Left ventricle myocardium superior (tissue), 1 donor: ENCODE measurements around the gene IPO9. TPM values are rescaled to one million over a fixed set of nuclear protein-coding genes. Genes with fewer than 3 reads are reported as not detected.
"Not testable (repeated sequence)": the region's sequence is repeated elsewhere in the genome, so short reads cannot be mapped to it uniquely, and the experiment has no call there.

Experiments used
- ATAC-seq: fragments of 200-7000 bp; cut with Tn5 transposase; one replicate; pipeline ENCODE4 v1.9.1; 2020; ENCODE audit warnings: mild to moderate bottlenecking, moderate library complexity
- DNase-seq: peaks from one replicate; pipeline ENCODE4 v3.0.0-alpha.2; 2020
- intact Hi-C: fragments of 100-400 bp; cut with micrococcal nuclease; formaldehyde crosslinking; loops from one replicate; pipeline ENCODE4 v1.11.0; 2022
- total RNA-seq: library from RNA; stranded (reverse); fragmentation: NEBNext Ultra II Directional; extraction: Animal tissue kit (Norgen Biotek cat#: 25700); gene quantifications from one replicate; pipeline ENCODE4 v1.2.1, GENCODE V29; 2021
- donor health status: DM: no; HTN: yes; CAD: no; lungs with severe emphysema.

The IPO9 gene
- total RNA-seq, 1 donor from 2014 or later, result 22.1 TPM

DNA sequence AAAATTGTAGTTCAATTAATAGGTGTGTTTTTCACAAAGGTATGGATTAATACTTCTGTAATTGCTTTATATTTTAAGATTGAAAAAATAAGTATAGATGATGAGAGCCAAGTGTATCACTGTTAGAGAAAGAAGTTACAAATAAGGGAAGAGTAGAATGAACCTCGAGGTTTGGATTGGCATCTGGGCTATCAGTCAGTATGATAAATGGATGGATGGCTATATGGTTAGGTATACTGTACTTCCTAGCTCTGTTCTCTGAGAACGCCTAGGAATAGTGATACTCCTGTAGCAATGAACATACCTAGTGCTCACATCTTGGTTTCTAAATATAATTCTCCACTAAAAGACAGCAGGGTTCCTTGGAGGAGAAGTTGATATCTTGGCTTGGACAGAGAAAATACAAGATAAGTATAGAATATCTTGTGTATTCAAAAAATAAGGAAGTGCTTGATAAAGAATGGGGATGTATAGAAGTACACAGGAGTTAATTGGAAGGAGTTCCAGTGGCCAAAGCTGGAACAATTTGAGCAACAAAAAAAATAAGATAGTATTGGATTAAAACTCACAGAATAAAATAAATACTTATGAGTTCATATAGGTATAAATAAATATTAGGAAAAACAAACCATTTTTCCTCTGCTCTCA is 12.4 kb downstream of the IPO9 start:
- ATAC-seq (no peak), DNase-seq (no peak)
- intact Hi-C loops, result no loop called here

DNA sequence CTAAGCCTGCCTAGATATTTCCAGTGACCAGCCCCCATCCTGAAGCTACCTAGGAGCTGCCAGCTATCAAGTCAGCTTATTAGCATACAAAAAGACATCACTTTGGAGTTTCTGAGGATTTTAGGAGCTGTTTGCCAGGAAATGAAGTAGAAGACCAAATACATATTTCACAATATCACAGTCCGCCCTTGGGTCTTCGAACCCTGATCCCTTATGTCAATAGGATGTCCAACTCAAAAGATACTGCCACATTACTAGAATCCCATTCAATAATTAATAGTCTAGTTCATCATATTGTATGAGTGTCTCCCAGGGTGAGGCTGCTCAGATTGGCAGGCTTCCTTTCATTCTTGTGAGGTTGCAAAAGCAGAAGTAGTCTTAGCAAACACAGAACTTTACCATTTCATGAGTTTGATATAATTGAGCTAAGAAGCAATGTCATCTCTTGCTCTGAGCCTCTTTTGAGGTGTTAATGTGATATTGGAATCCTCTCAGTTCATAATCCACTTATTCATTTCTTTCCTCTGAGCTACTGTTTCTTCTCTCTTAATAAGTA is 13.6 kb downstream of the IPO9 start:
- intact Hi-C loops, result no loop called here
- no peak for DNase-seq
- ATAC-seq, result no peak

DNA sequence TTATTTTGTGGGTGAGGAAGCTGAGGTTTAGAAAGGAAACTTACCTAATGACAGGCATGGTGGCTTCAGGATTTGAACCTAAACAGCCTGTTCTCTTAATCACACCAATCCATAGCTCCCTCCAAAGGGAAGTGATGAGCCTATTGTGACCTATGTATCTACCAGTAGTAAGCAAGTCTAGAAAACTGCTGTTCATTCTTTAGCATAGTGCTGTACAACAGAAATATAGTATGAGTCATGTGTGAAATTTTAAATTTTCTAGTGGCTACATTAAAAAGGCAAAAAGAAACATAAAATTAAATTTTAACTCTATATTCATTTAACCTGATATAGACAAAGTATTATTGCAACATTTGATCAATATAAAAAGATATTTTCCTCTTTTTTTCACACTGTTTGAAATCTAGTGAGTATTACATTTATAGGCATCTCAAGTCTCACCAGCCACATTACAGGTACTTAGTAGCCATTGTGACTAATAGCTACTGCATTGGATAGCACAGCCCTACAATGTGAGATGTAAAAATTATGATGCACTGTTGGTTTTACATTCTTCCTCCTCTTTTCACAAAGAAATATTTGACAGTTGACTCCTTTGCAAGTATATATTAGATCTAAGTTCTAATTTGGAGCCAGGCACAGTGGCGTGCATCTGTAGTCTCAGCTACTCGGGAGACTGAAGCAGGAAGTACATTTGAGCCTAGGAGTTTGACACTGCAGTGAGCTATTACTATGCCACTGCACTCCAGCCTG is 16.6 kb downstream of the IPO9 start:
- ATAC-seq (no peak), DNase-seq (no peak)

DNA sequence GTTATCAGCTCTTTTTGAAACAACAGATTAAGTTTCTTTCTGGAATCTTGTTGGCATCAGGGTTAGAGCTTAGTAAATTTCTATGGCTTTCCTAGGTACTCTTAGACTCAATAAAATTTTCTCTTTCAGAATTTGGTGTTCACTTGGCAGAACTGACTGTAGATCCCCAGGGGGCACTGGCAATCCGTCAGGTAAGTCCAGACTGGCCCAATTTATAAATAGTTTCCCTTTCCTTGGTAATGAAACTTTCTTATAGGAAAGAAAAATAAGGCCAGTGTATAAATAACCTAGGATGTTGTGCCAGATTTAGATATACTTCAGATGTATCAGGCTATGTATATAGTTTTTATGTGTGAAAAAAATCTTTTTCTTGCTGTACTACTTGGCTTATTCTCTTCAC is 18.2 kb downstream of the IPO9 start:
- DNase-seq (no peak), ATAC-seq (no peak)
- intact Hi-C loops, result no loop called here

More for the DNA sequence above, 16.6 kb downstream of the IPO9 start:
- intact Hi-C loops, result no loop called here

DNA sequence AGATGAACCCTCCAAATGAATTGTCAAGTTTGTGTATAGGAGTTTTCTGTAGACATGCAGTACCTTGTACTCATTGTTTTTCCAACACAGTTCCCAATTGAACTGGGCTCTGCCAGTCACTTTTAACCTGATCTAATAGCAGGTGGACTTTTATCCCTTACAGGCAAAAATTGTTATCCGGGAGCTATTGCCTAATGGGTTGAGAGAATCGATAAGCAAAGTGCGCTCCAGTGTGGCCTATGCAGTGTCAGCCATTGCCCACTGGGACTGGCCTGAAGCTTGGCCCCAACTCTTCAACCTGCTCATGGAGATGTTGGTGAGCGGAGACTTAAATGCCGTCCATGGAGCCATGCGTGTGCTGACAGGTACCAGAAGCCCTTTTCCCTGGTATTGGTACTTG is 19.3 kb downstream of the IPO9 start:
- intact Hi-C loops, result no loop called here
- ATAC-seq (no peak), DNase-seq (no peak)

DNA sequence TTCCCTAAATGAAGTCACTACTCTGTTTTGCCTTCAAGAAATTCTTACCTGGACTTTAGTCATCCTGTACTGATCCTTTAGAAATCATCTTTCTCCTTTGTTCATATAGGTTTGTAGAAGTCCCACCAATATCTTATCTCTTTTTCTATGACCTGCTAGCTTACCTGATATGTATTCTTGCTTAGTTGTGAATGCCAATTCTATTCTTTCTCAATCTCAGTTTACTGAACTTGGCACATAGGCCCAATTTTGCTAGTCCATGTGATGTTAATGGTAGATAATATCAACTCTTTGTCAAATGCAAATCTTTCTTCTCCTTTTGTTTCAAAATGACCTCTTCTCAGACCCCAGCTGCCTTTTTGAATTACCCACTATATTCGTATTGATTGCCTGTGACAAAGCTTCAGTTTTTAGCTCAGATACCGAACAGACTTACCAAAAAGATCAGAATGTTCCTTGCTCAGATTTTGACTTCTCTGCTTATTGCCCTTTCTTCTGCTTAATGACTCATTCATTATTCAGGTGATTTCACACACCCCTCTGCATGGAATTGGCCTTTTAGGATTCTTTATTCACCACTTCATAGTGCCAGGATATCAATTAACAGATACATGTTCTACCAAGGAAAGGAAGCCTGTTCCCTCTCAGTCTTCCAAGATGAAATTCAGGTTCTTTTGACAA is 20.6 kb downstream of the IPO9 start:
- intact Hi-C loops, result no loop called here
- ATAC-seq (peak; percentile 11), DNase-seq (no peak)

DNA sequence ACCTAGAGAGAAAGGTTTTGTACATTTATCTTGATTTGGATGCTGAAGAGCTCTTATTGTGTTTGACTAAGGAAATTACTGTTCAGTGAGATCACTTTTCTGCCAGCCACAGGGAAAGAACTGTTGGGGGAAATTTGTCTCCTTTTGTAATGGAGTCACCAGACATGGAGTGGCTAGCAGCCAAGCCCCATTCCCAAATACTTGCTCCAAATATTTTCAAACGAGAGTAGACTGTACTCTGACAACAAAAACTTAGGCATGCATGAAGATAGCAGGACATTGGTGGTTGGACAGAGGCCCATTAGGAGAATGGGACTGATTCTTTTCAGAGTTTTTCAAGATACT is 21.1 kb downstream of the IPO9 start:
- intact Hi-C loops, result no loop called here
- ATAC-seq, result peak; percentile 74
- DNase-seq, result no peak

DNA sequence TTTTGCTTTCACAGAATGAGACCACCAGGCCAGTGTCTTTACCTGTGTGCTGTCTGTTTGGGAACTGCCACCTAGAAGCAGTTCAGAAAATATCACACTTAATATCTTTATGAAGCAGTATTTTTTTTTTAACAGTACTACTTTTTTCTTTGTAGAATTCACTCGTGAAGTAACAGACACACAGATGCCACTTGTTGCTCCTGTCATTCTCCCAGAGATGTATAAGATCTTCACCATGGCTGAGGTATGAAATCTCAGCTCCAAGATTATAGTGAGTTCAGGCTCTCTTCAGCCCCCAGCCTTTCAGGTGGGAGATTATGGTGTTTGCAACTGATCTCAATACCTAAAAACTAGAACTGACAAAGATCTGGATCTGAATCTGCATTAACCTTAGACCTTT is 23.0 kb downstream of the IPO9 start:
- intact Hi-C loops, result no loop called here
- no peak for ATAC-seq
- DNase-seq, result no peak

DNA sequence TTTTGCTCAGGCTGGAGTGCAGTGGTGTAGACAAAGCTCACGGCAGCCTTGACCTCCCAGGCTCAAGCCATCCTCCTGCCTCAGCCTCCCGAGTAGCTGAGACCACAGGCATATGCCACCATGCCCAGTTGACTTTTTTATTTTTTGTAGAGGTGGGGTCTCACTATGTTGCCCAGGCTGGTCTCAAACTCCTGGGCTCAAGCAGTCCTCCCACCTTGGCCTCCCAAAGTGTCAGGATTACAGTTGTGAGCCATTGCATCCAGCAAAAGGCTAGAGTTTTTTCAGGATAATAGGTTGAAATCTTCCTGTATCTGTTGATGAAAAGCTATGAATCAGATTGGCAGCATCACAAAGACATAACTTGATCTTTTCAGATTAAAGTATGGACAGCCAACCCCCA is 27.8 kb downstream of the IPO9 start:
- DNase-seq, ATAC-seq, intact Hi-C loops: not testable (repeated sequence)

DNA sequence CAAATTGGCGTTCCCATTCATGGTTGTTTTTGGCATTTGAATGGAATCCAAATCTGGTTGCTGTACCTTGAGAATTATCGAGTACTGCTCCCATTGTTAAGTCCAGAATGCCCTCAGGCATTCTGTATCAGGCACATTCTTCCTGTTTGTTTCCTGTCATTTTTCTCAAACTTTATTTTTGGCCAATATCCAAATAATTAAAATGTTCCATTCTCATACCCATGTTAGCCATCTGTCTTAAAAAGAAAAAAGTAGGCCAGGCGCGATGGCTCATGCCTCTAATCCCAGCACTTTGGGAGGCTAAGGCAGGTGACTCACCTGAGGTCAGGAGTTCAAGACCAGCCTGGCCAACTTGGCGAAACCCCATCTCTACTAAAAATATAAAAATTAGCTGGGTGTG is 30.5 kb downstream of the IPO9 start:
- DNase-seq (no peak), ATAC-seq (no peak)
- intact Hi-C loops, result no loop called here

DNA sequence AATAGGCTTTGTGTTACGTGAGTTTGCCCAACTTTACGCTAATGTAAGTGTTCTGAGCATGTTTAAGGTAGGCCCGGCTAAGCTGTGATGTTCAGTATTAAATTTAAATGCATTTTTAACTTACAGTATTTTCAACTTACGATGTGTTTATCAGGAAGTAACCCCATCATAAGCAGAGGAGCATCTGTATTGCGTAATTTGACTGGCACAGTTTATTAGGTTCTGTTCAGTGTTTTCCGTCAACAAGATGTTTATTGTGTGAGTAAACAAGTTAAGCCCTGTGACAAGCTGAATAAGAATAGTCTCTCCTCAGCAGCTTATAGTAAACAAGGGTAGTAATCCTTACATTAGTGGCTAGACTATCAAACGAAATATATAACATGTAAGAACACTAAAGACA is 32.5 kb downstream of the IPO9 start:
- ATAC-seq (no peak), DNase-seq (no peak)
- intact Hi-C loops, result no loop called here

DNA sequence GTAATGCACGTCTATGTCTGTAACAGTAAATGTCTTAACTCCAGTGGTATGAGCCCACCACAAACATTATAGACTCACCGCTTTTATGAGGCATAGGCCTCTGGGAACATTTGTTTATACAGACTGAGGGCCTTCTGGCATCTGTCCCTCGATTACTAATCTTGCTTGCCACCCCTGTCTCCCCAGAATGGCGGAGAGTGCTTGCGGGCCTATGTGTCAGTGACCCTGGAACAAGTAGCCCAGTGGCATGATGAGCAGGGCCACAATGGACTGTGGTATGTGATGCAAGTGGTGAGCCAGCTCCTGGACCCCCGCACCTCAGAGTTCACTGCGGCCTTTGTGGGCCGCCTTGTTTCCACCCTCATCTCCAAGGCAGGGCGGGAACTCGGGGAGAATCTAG is 41.4 kb downstream of the IPO9 start:
- intact Hi-C loops, result no loop called here
- ATAC-seq, result no peak
- no peak for DNase-seq

DNA sequence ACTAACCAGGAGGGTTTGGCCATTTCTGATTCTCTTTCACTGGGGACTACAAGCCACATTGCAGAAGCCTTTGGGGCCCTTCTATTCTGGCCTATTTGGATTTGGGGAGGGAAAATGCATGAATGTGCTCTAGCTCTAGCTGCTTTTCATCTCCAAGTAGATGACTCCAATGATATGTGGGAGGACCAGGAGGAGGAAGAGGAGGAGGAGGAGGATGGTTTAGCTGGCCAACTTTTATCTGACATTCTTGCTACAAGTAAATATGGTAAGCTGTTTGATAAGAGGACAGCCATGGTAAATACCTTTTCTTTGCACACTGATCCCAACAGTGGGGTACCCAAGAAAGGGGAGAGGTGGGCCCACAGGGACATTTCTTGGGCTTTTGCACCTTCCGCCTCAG is 45.7 kb downstream of the IPO9 start:
- intact Hi-C loops, result no loop called here
- ATAC-seq (no peak), DNase-seq (no peak)

DNA sequence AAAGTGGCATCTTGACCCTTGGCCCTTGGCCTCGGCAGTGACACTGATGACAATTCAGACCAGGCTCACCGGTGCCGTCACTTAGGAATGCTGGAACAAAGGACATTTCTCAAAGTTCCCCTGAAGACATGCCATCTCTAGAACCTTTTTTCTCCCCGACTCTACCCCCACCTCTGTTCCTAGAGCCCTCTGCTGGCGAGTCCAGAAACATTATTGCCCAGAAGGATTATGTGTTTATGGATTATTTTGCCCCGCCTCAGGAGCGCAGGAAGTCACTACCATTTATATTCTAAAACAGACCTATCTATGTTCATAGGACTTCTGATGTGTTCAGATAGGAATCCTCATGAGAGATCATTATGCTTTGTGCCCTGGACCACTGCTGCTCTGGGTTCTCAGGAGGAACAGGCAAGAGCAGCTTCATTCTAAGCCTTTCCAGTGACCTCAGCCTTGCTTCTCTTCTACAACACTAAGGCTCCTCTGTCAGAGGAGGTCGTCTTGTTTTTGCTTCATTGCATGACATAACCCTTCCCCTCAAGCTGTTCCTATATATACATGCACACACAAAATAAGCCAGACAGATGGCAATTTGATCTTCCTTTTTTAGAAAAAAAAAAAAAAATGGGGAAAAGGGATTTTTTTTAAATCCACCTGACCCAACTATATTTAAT is 47.3 kb downstream of the IPO9 start:
- intact Hi-C loops, result no loop called here
- DNase-seq, result no peak
- no peak for ATAC-seq

DNA sequence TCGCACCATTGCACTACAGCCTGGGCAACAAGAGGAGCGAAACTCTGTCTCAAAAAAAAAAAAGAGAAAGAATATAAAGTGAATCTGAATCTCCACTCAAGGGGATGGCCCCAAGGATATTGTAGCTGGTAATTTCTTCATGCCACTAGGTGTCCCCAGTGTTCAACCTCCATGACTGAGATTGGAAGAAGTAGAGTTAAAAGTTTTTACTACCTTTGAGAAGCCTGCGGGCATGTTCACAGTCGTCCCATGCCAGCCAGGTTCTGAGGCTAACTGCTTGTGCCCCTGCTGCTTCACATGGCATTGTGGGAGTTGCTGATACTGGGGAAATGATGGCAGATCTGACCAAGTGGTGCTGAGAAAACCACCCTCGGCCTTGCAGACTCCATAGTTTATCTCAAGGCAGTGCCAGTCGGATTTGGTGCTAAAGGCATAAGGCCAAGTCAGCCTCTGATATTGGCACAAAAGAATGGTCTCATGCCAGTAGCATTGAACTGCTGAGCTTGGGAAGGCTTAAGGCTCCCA is 49.0 kb downstream of the IPO9 start:
- ATAC-seq (peak; percentile 70), DNase-seq (peak; percentile 48)
- intact Hi-C loops, result no loop called here

DNA sequence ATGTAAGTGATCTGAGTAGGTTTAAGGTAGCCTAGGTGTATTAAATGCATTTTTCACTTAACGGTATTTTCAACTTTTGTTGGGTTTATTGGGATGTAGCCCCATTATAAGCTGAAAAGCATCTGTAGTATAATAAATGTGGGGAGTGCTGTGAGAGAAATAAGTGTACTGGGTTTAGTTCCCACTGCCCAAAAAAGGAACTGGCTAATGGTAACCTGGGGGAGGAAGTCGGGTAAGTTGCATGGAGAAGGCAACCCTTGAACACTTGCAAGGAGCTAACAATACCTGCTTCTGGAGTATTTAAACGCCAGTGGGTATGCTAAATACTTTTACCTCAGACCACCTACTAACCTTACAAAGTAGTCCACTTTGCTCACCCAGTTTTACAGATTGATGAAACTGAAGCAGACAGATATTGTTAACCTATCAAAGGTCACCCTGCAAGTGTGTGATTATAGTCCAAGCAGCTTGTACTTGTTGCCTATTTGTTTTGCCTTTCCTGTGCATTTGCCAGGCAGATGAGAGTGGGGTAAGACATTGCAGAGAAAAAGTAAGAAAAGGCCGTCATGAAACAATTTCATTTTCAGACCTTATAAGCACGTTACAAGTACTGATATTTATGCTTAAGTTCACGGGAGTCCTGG is 52.1 kb downstream of the IPO9 start:
- DNase-seq (no peak), ATAC-seq (no peak)
- intact Hi-C loops, result loop anchor here (5.0 kb wide), 1 partner anchor 91 kb away; no protein-coding TSS in a partner anchor

DNA sequence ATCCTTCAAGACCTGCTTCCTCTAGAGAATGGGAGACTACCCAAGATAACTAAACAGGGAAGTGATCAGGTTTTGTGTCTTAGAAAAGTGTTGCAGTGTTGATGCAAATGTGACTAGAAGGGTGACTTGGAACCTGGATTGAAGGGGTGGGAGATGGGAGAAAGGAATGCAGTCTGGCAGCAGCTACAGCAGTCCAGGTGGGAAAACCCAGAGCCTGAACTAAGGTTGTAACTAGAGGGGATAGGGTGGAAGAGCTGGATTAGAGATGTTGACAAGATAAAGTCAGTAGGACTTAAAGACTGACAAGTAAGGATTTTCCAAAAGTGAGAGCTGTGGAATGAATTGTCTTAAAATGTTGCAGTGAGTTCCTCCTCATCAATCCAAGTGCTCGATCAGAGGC is 52.7 kb downstream of the IPO9 start:
- intact Hi-C loops, result loop anchor here (5.0 kb wide), 1 partner anchor 91 kb away; no protein-coding TSS in a partner anchor
- DNase-seq, result no peak
- no peak for ATAC-seq

DNA sequence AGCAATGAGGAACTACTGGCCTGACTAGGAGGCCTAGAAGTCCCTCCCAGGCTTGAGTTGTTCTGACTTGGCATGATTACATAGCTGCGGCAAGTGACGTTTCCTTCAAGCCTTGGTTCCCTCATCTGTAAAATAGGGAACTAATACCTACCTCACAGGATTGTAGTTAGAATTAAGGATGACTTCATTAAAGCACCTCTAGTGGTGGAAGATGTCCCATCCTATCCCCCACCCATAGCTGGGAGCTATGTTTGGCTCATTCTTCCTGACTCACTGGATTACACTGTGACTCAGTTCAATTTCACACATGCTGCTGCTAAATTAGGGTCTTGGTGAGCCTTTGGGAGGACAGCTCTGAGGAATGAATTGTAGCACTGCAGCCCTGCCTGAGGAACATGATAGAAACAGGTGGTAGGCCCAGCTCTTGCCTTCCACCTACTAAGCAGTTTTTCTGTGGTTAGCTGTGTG is 53.7 kb downstream of the IPO9 start:
- intact Hi-C loops, result loop anchor here (5.0 kb wide), 1 partner anchor 90 kb away; no protein-coding TSS in a partner anchor
- DNase-seq, result no peak
- ATAC-seq, result peak; percentile 5

DNA sequence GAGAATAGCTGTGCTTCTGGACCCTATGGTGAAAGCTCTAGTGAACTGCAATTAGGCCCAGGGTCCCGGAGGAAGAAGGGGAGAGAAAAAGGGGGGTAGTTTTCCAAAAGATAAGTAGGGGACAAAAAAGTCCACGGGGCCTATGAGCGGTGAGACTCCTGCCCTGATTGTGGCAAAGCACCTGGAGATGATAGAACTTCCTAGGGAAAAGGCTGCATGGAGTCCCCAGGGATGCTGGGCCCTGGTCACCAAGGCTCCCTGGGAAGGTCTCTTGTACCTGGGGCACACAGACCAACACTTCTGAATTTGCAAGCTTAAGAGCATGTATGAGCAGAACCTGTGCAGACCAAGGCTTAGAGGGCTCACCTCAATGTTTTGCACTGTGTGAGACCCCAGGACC is 54.3 kb downstream of the IPO9 start:
- intact Hi-C loops, result loop anchor here (5.0 kb wide), 1 partner anchor 89 kb away; no protein-coding TSS in a partner anchor
- no peak for ATAC-seq
- no peak for DNase-seq
